GM18502 (cell line): ENCODE data around the gene HCK.

ENCODE experiments used
- ATAC-seq: cut with Tn5 transposase; IDR thresholded peaks from one replicate; pipeline ENCODE4 v1.9.1; 2021; ENCODE audit warnings: mild to moderate bottlenecking; ENCODE audit not compliant: unreplicated experiment, poor library complexity

Gene HCK

DNA sequence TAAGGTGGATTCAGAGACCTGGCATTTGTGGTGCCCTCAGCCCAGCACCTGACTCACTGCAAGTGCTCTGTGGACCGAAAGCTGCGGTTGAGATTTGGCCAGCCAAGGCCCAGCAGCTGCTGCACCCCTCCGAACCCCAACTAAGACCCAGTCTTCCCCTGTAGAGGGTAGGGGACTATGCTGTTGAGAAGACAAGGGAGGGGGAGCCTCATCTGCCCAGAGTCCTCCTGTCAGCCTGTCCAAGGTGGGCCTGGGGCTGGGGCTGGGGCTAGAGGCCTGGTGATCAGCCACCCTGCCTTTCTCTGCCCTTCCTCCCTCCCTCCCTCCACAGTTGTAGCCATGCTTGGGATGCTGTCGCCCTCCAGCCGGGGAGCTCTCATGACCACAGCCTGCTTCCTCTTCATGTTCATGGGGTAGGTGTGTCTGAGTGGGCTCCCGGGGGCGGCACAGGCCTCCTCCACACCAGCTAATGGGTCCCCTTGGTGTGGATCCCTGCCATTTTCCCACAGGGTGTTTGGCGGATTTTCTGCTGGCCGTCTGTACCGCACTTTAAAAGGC, 98.3 kb downstream of the HCK start:
- ATAC-seq: no peak
